ENCODE measurements around the gene GPR4. TPM values are rescaled to one million over a fixed set of nuclear protein-coding genes. Genes with fewer than 3 reads are reported as not detected.
A peak's percentile ranks its signal among the peaks of the same experiment; 100 is the strongest.
"Not testable (repeated sequence)": the region's sequence is repeated elsewhere in the genome, so short reads cannot be mapped to it uniquely, and the experiment has no call there.

The GPR4 gene
- total RNA-seq, 2 experiments from 2014 or later: 0.38 TPM; not detected in 1

- DNase-seq (ENCODE audit: low spot score): peak; percentile 71
- no peak for TF ChIP-seq EZH2phosphoT487 (IDR thresholded peaks at IDR 0.05; ENCODE audit: borderline replicate concordance, low read depth, low read length)
- TF ChIP-seq, protein P1, sequence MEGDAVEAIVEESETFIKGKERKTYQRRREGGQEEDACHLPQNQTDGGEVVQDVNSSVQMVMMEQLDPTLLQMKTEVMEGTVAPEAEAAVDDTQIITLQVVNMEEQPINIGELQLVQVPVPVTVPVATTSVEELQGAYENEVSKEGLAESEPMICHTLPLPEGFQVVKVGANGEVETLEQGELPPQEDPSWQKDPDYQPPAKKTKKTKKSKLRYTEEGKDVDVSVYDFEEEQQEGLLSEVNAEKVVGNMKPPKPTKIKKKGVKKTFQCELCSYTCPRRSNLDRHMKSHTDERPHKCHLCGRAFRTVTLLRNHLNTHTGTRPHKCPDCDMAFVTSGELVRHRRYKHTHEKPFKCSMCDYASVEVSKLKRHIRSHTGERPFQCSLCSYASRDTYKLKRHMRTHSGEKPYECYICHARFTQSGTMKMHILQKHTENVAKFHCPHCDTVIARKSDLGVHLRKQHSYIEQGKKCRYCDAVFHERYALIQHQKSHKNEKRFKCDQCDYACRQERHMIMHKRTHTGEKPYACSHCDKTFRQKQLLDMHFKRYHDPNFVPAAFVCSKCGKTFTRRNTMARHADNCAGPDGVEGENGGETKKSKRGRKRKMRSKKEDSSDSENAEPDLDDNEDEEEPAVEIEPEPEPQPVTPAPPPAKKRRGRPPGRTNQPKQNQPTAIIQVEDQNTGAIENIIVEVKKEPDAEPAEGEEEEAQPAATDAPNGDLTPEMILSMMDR (conservative IDR thresholded peaks at IDR 0.05; ENCODE audit: low read length): no peak
- Histone ChIP-seq H3K4me2 (ENCODE audit: low read length) (no peak overlapping the region), H3K9me3 (ENCODE audit: low read length) (no peaks in the 10 kb centered on the region), H3K9me2 (ENCODE audit: insufficient read depth, low read length) (no peaks in the 10 kb centered on the region), H3K79me2 (ENCODE audit: insufficient read depth, low read depth, low read length) (no peaks in the 10 kb centered on the region), H3K36me3 (ENCODE audit: insufficient read depth, low read length) (peaks cover 9% of the 10 kb centered on the region), H3K4me3 (ENCODE audit: low read depth, low read length, poor library complexity, severe bottlenecking) (no peak overlapping the region), H4K20me1 (ENCODE audit: insufficient read depth, low read length) (no peaks in the 10 kb centered on the region), H3K4me1 (ENCODE audit: insufficient read depth, low read length, poor library complexity, severe bottlenecking) (no peaks in the 10 kb centered on the region), H3K27ac (ENCODE audit: low read depth, low read length, poor library complexity, severe bottlenecking) (no peak overlapping the region), H2AFZ (ENCODE audit: low read length) (no peak overlapping the region)
- POLR2A ChIA-PET: no interaction called here
- intact Hi-C loops (cut with micrococcal nuclease; ENCODE audit: unreplicated experiment): loop anchor here (1.0 kb wide), 1 partner anchor 16 kb away; no protein-coding TSS in a partner anchor
- BruUV-seq (replicated peaks): no TSS peak
- CTCF ChIA-PET (ENCODE audit: unreplicated experiment): no interaction called here
These were observed 30.6 kb upstream of the GPR4 start for GRCh38 chr19:45632468-45633196.

DNA sequence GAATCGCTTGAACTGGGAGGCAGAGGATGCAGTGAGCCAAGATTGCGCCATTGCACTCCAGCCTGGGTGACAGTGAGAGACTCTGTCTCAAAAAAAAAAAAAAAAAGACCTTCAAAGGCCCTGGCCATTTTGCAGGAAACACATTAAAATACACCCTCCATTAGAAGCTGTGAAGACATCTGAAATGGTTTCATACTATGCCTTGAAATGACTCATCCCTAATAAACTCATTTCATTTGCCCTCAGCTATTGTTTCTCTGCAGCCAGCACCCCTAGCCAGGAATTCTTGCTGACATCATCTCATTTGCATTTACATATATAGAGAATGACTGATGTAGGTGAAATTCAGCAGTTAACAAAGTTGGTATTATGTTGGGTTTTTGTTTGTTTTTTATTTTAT, 28.5 kb upstream of the GPR4 start:
- Histone ChIP-seq H2AFZ (ENCODE audit: low read length) (no peak overlapping the region), H3K9me3 (ENCODE audit: low read length) (no peaks in the 10 kb centered on the region), H3K36me3 (ENCODE audit: insufficient read depth, low read length) (peaks cover 15% of the 10 kb centered on the region), H3K4me2 (ENCODE audit: low read length) (no peak overlapping the region), H3K4me3 (ENCODE audit: low read depth, low read length, poor library complexity, severe bottlenecking) (no peak overlapping the region), H3K27ac (ENCODE audit: low read depth, low read length, poor library complexity, severe bottlenecking) (no peak overlapping the region), H4K20me1 (ENCODE audit: insufficient read depth, low read length) (no peaks in the 10 kb centered on the region), H3K4me1 (ENCODE audit: insufficient read depth, low read length, poor library complexity, severe bottlenecking) (no peaks in the 10 kb centered on the region), H3K79me2 (ENCODE audit: insufficient read depth, low read depth, low read length) (no peaks in the 10 kb centered on the region), H3K9me2 (ENCODE audit: insufficient read depth, low read length) (no peaks in the 10 kb centered on the region)
- TF ChIP-seq, protein P1 (conservative IDR thresholded peaks at IDR 0.05; ENCODE audit: low read length): no peak
- no peak for TF ChIP-seq EZH2phosphoT487 (IDR thresholded peaks at IDR 0.05; ENCODE audit: borderline replicate concordance, low read depth, low read length)
- DNase-seq (ENCODE audit: low spot score): no peak
- BruUV-seq (replicated peaks): no TSS peak
- ChIA-PET POLR2A (interaction anchor here (1.1 kb wide), 1 partner anchor 11 kb away, joined by 4 read pairs; no protein-coding TSS in a partner anchor), CTCF (ENCODE audit: unreplicated experiment) (no interaction called here)
- intact Hi-C loops (cut with micrococcal nuclease; ENCODE audit: unreplicated experiment): no loop called here

DNA sequence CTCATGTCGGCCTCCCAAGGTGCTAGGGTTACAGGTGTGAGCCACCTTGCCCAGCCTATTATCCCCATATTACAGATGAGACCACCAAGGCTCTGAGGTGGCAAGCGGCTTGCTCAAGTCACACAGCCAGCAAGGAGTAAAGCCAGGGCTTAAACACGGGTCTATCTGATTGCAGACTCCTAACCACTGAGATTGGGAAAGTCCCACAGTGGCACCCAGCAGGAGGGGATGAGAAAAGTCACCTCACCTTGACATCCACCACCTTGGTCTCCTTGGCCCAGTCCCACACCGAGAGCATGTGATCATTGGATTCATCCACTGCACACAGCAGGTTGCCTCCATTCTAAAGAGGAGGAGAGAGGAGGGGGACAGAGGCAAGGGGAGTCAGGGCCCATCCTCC, 27.7 kb upstream of the GPR4 start:
- no peak for DNase-seq (ENCODE audit: low spot score)
- H3K27ac ChIP-seq (ENCODE audit: low read depth, low read length, poor library complexity, severe bottlenecking): no peak overlapping the region
- CTCF ChIA-PET (ENCODE audit: unreplicated experiment): no interaction called here
- no peaks in the 10 kb centered on the region for H3K4me1 ChIP-seq (ENCODE audit: insufficient read depth, low read length, poor library complexity, severe bottlenecking)
- no TSS peak for BruUV-seq (replicated peaks)
- H3K4me2 ChIP-seq (ENCODE audit: low read length): no peak overlapping the region
- no peak overlapping the region for H2AFZ ChIP-seq (ENCODE audit: low read length)
- H3K79me2 ChIP-seq (ENCODE audit: insufficient read depth, low read depth, low read length): no peaks in the 10 kb centered on the region
- TF ChIP-seq, protein P1 (conservative IDR thresholded peaks at IDR 0.05; ENCODE audit: low read length): no peak
- TF ChIP-seq EZH2phosphoT487 (IDR thresholded peaks at IDR 0.05; ENCODE audit: borderline replicate concordance, low read depth, low read length): no peak
- H4K20me1 ChIP-seq (ENCODE audit: insufficient read depth, low read length): no peaks in the 10 kb centered on the region
- no peaks in the 10 kb centered on the region for H3K9me3 ChIP-seq (ENCODE audit: low read length)
- no peak overlapping the region for H3K4me3 ChIP-seq (ENCODE audit: low read depth, low read length, poor library complexity, severe bottlenecking)
- POLR2A ChIA-PET: interaction anchor here (1.1 kb wide), 1 partner anchor 12 kb away, joined by 4 read pairs; no protein-coding TSS in a partner anchor
- intact Hi-C loops (cut with micrococcal nuclease; ENCODE audit: unreplicated experiment): no loop called here
- no peaks in the 10 kb centered on the region for H3K9me2 ChIP-seq (ENCODE audit: insufficient read depth, low read length)
- peaks cover 15% of the 10 kb centered on the region for H3K36me3 ChIP-seq (ENCODE audit: insufficient read depth, low read length)

DNA sequence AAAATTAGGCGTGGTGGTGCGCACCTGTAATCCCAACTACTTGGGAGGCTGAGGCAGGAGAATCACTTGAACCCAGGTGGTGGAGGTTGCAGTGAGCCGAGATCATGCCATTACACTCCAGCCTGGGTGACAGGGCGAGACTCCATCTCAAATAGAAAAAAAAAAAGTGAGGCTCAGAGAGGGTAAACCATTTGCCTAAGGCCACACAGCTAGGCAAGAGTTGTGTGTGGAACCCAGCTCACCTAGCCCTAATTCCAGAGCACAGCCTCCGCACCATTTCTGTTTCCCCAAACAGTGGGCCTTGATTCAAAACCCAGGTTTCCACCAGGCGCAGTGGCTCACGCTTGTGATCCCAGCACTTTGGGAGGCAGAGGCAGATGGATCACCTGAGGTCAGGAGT, 26.2 kb upstream of the GPR4 start:
- BruUV-seq (replicated peaks); H3K4me2 ChIP-seq (ENCODE audit: low read length); H3K4me1 ChIP-seq (ENCODE audit: insufficient read depth, low read length, poor library complexity, severe bottlenecking); H3K79me2 ChIP-seq (ENCODE audit: insufficient read depth, low read depth, low read length); H4K20me1 ChIP-seq (ENCODE audit: insufficient read depth, low read length); H3K4me3 ChIP-seq (ENCODE audit: low read depth, low read length, poor library complexity, severe bottlenecking); H2AFZ ChIP-seq (ENCODE audit: low read length); H3K9me3 ChIP-seq (ENCODE audit: low read length); DNase-seq (ENCODE audit: low spot score); H3K27ac ChIP-seq (ENCODE audit: low read depth, low read length, poor library complexity, severe bottlenecking); H3K9me2 ChIP-seq (ENCODE audit: insufficient read depth, low read length); intact Hi-C loops (cut with micrococcal nuclease; ENCODE audit: unreplicated experiment); CTCF ChIA-PET (ENCODE audit: unreplicated experiment): not testable (repeated sequence)
- POLR2A ChIA-PET: interaction anchor here (0.7 kb wide), 1 partner anchor 123 kb away, joined by 3 read pairs; no protein-coding TSS in a partner anchor
- H3K36me3 ChIP-seq (ENCODE audit: insufficient read depth, low read length): peaks cover 15% of the 10 kb centered on the region

Data from OCI-LY7 (cell line).